H9 (cell line): ENCODE results near the gene AKIP1. TPM values are rescaled to one million over a fixed set of nuclear protein-coding genes. Genes with fewer than 3 reads are reported as not detected.
A peak's percentile ranks its signal among the peaks of the same experiment; 100 is the strongest.

Experiments
- DNase-seq: peaks from one replicate; pipeline ENCODE4 v3.0.0-alpha.2; 2017
- H2AFZ ChIP-seq: one replicate; pipeline ENCODE4 v1.6.1; 2013; ENCODE audit warnings: mild to moderate bottlenecking, low read length, control low read depth, moderate library complexity
- H2AK5ac ChIP-seq: 2 replicates; pipeline ENCODE4 v1.6.1; 2013; ENCODE audit warnings: low read length, control low read depth, mixed read lengths; ENCODE audit not compliant: insufficient read length
- H2BK120ac ChIP-seq: one replicate; pipeline ENCODE4 v1.6.1; 2013; ENCODE audit warnings: low read depth, mild to moderate bottlenecking, low read length, control low read depth, inconsistent platforms; ENCODE audit not compliant: poor library complexity, severe bottlenecking
- H2BK12ac ChIP-seq: 2 replicates; pipeline ENCODE4 v1.6.1; 2013; ENCODE audit warnings: low read length, control low read depth, mixed read lengths, low read depth; ENCODE audit not compliant: insufficient read length
- H2BK15ac ChIP-seq: 2 replicates; pipeline ENCODE4 v1.6.1; 2013; ENCODE audit warnings: low read depth, low read length, control low read depth
- H2BK20ac ChIP-seq: one replicate; pipeline ENCODE4 v1.6.1; 2013; ENCODE audit warnings: low read depth, mild to moderate bottlenecking, low read length, control low read depth, inconsistent platforms; ENCODE audit not compliant: poor library complexity, severe bottlenecking
- H2BK5ac ChIP-seq: 2 replicates; pipeline ENCODE4 v1.6.1; 2013; ENCODE audit warnings: low read length, control low read depth, mixed read lengths; ENCODE audit not compliant: insufficient read length
- H3K14ac ChIP-seq: 2 replicates; pipeline ENCODE4 v1.6.1; 2013; ENCODE audit warnings: low read length, control low read depth; ENCODE audit not compliant: insufficient read depth
- H3K18ac ChIP-seq: 2 replicates; pipeline ENCODE4 v1.6.1; 2013; ENCODE audit warnings: low read depth, mild to moderate bottlenecking, mixed read lengths, low read length, control low read depth; ENCODE audit not compliant: insufficient read length
- H3K23ac ChIP-seq: 2 replicates; pipeline ENCODE4 v1.6.1; 2013; ENCODE audit warnings: low read length, control low read depth, mixed read lengths, low read depth; ENCODE audit not compliant: insufficient read length
- H3K23me2 ChIP-seq: 2 replicates; pipeline ENCODE4 v1.6.1; 2013; ENCODE audit warnings: low read depth, mild to moderate bottlenecking, mixed read lengths, low read length, control low read depth; ENCODE audit not compliant: insufficient read length, poor library complexity, severe bottlenecking
- H3K27ac ChIP-seq: 2 replicates; pipeline ENCODE4 v1.5.1; 2013; ENCODE audit warnings: low read length, control low read depth, mixed read lengths, low read depth; ENCODE audit not compliant: insufficient read length
- H3K27me3 ChIP-seq: 2 replicates; pipeline ENCODE4 v1.6.1; 2013; ENCODE audit warnings: low read length, control low read depth, inconsistent platforms; ENCODE audit not compliant: insufficient read depth
- H3K4ac ChIP-seq: 2 replicates; pipeline ENCODE4 v1.6.1; 2013; ENCODE audit warnings: low read depth, mild to moderate bottlenecking, control low read depth, inconsistent platforms, low read length, moderate library complexity
- H3K4me1 ChIP-seq: 2 replicates; pipeline ENCODE4 v1.6.1; 2013; ENCODE audit warnings: low read length, control low read depth, inconsistent platforms; ENCODE audit not compliant: insufficient read depth
- H3K4me2 ChIP-seq: 2 replicates; pipeline ENCODE4 v1.6.1; 2013; ENCODE audit warnings: low read length, control low read depth, mixed read lengths; ENCODE audit not compliant: insufficient read length, insufficient read depth
- H3K56ac ChIP-seq: 2 replicates; pipeline ENCODE4 v1.6.1; 2013; ENCODE audit warnings: low read depth, mild to moderate bottlenecking, mixed read lengths, low read length, control low read depth; ENCODE audit not compliant: insufficient read length
- H3K79me1 ChIP-seq: 2 replicates; pipeline ENCODE4 v1.6.1; 2013; ENCODE audit warnings: low read depth, mild to moderate bottlenecking, moderate library complexity, low read length, control low read depth, inconsistent platforms; ENCODE audit not compliant: insufficient read depth, poor library complexity, severe bottlenecking
- H3K79me2 ChIP-seq: 2 replicates; pipeline ENCODE4 v1.6.1; 2013; ENCODE audit warnings: low read length, control low read depth, inconsistent platforms; ENCODE audit not compliant: insufficient read depth
- H3K9ac ChIP-seq: 2 replicates; pipeline ENCODE4 v1.6.1; 2013; ENCODE audit warnings: low read length, control low read depth, mixed read lengths; ENCODE audit not compliant: insufficient read length; ENCODE audit errors: extremely low read depth
- H3K9me3 ChIP-seq: one replicate; pipeline ENCODE4 v1.6.1; 2013; ENCODE audit warnings: low read depth, low read length, inconsistent platforms; ENCODE audit not compliant: control insufficient read depth
- H3T11ph ChIP-seq: one replicate; pipeline ENCODE4 v1.6.1; 2013; ENCODE audit warnings: mild to moderate bottlenecking, low read length, control low read depth, inconsistent platforms
- H4K20me1 ChIP-seq: one replicate; pipeline ENCODE4 v1.6.1; 2013; ENCODE audit not compliant: control insufficient read depth, insufficient read length, insufficient read depth
- H4K5ac ChIP-seq: 2 replicates; pipeline ENCODE4 v1.6.1; 2013; ENCODE audit warnings: low read depth, mild to moderate bottlenecking, mixed read lengths, low read length, control low read depth; ENCODE audit not compliant: insufficient read length
- H4K8ac ChIP-seq: replicated peaks from 2 replicates; pipeline ENCODE4 v1.6.1; 2013; ENCODE audit warnings: low read length, control low read depth, mixed read lengths, low read depth; ENCODE audit not compliant: insufficient read length
- H4K91ac ChIP-seq: 2 replicates; pipeline ENCODE4 v1.6.1; 2013; ENCODE audit warnings: low read depth, mild to moderate bottlenecking, moderate library complexity, mixed read lengths, low read length, control low read depth; ENCODE audit not compliant: insufficient read length
- H3K27ac Mint-ChIP-seq, 3 experiments: 2 replicates in 2 of 3; 3 replicates in 1 of 3; pipeline ENCODE4 v1.8.0; 2020 to 2021; ENCODE audit warnings: mixed read lengths in 3 of 3, mild to moderate bottlenecking in 1 of 3, moderate library complexity in 1 of 3
- H3K27me3 Mint-ChIP-seq: 2 replicates; pipeline ENCODE4 v1.8.0; 2021; ENCODE audit warnings: low read depth, mild to moderate bottlenecking, moderate library complexity, mixed read lengths
- H3K36me3 Mint-ChIP-seq, 3 experiments: 2 replicates in 2 of 3; 3 replicates in 1 of 3; pipeline ENCODE4 v1.8.0; 2020 to 2021; ENCODE audit warnings: low read depth in 3 of 3, mixed read lengths in 3 of 3; ENCODE audit not compliant: insufficient read depth in 1 of 3
- H3K4me1 Mint-ChIP-seq, 2 experiments: 2 replicates each; pipeline ENCODE4 v1.8.0; 2020; ENCODE audit warnings: mixed read lengths in 2 of 2
- H3K4me3 Mint-ChIP-seq, 2 experiments: 2 replicates in 1 of 2; 3 replicates in 1 of 2; pipeline ENCODE4 v1.8.0; 2020 to 2021; ENCODE audit warnings: mild to moderate bottlenecking in 2 of 2, mixed read lengths in 2 of 2, moderate library complexity in 1 of 2
- H3K9me3 Mint-ChIP-seq, 2 experiments: 2 replicates in 1 of 2; 3 replicates in 1 of 2; pipeline ENCODE4 v1.8.0; 2020; ENCODE audit warnings: mild to moderate bottlenecking in 2 of 2, mixed read lengths in 2 of 2, moderate library complexity in 1 of 2
- CTCF ChIP-seq: fragments of 200-600 bp; sonication (generic); conservative IDR thresholded peaks from 3 replicates; pipeline ENCODE4 v1.8.0; 2021; ENCODE audit warnings: antibody characterized with exemption, mild to moderate bottlenecking
- WGBS: extraction: QIAGEN DNeasy Blood & Tissue Kit; methylation state at CpG from one replicate; pipeline ENCODE4 v1.1.7; 2013; ENCODE audit warnings: missing lambda C conversion rate, low lambda C conversion rate, mixed read lengths; ENCODE audit not compliant: insufficient read length; ENCODE audit errors: extremely low coverage; 5-methylcytosine and 5-hydroxymethylcytosine counted together
- long read RNA-seq: library from polyadenylated mRNA; unstranded; transcript quantifications from one replicate; pipeline ENCODE4 v2.0.0, GENCODE V29; 2020
- total RNA-seq: library from RNA; stranded (reverse); gene quantifications from 2 replicates; pipeline ENCODE4 v1.2.1, GENCODE V29; 2021

The AKIP1 gene, protein sequence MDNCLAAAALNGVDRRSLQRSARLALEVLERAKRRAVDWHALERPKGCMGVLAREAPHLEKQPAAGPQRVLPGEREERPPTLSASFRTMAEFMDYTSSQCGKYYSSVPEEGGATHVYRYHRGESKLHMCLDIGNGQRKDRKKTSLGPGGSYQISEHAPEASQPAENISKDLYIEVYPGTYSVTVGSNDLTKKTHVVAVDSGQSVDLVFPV
- 21.0 and 22.3 TPM in 2 replicates for total RNA-seq
- long read RNA-seq, transcript AKIP1-204 (4 exons, 1,084 nt), result major isoform, 16 of 60 reads
- long read RNA-seq, transcript AKIP1-210 (5 exons, 1,022 nt), result minor isoform, 12 of 60 reads
- long read RNA-seq, transcript AKIP1-203 (6 exons, 1,327 nt), result minor isoform, 12 of 60 reads
- long read RNA-seq, transcript AKIP1-201 (5 exons, 1,247 nt), result minor isoform, 5 of 60 reads
- long read RNA-seq, partial matches to known transcripts, result 4 of 60 reads
- long read RNA-seq, other reads (novel, unspliced or antisense), result 8 of 60 reads

DNA sequence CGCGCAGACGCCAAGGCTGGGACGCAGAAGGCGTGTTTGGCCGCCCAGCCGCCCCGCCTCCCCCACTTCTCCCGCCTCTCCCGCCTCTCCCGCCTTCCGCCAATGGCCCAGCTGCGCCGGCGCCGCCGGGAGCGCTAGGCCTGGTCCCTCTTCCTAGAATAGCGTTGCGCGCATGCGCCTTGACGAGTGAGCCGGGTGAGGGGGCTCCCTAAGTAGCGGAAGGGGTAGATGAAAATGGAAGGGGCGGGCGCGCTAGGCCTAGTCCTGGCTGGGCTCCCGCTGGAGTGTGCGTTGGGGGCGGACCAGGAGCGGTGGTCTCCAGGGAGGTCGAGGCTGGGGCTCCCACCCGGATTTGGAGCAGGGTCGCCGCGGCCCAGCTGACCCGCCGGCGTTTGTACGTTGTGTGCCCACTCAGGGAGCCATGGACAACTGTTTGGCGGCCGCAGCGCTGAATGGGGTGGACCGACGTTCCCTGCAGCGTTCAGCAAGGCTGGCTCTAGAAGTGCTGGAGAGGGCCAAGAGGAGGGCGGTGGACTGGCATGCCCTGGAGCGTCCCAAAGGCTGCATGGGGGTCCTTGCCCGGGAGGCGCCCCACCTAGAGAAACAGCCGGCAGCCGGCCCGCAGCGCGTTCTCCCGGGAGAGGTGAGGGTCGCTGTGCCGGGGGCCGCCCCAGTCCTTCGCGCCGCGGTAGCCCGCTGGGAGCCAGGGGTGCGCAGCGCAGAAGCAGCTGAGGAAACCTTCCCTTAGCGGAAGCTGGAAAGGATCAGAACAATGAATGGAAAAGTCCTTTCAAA, at the start of gene AKIP1:
Gene AKIP1, plus strand, starts transcription at position 161 of the 795 bp plus-strand sequence. Its CDS starts 261 bp downstream, at position 422.
- H4K91ac ChIP-seq, result no peak within 1 kb of the TSS
- H2BK12ac ChIP-seq, result no peak within 1 kb of the TSS
- peak within 1 kb of the TSS; percentile 62 for H3K14ac ChIP-seq
- peak; percentile 98 for DNase-seq
- peaks cover 6% of the 10 kb centered on the region for H3K23me2 ChIP-seq
- H2BK5ac ChIP-seq, result no peak within 1 kb of the TSS
- H3K4me2 ChIP-seq, result peak within 1 kb of the TSS; percentile 83
- Mint-ChIP-seq H3K27ac (peak within 1 kb of the TSS; percentile 78 to 98 (median 87); a peak in 4 of 7 replicates), H3K9me3 (no peaks in the 10 kb centered on the region), H3K27me3 (peaks cover 30% of the 10 kb centered on the region), H3K36me3 (peaks cover 7 to 21% (median 14%) of the 10 kb centered on the region in 3 experiments), H3K4me1 (peaks cover 21 to 26% of the 10 kb centered on the region in 2 experiments), H3K4me3 (peak within 1 kb of the TSS; percentile 82 to 93)
- H3K4me1 ChIP-seq, result peaks cover 4% of the 10 kb centered on the region; the same call in 1 of the 2 replicates
- H3K79me2 ChIP-seq, result no peaks in the 10 kb centered on the region; the same call in 1 of the 2 replicates
- no peak within 1 kb of the TSS for H3T11ph ChIP-seq
- H3K27ac ChIP-seq, result no peak within 1 kb of the TSS
- no peak within 1 kb of the TSS for H2AK5ac ChIP-seq
- TF ChIP-seq CTCF, result no peak
- no peaks in the 10 kb centered on the region for H3K79me1 ChIP-seq
- peak within 1 kb of the TSS; percentile 43 for H3K9ac ChIP-seq
- H3K27me3 ChIP-seq, result no peaks in the 10 kb centered on the region; the same call in 1 of the 2 replicates
- WGBS, result no CpG with 5 or more reads among the region's 68 CpGs
- H2BK120ac ChIP-seq, result no peak within 1 kb of the TSS
- no peak within 1 kb of the TSS for H3K56ac ChIP-seq
- no peak within 1 kb of the TSS for H4K5ac ChIP-seq
- no peak within 1 kb of the TSS for H4K8ac ChIP-seq
- H3K4ac ChIP-seq, result no peak within 1 kb of the TSS
- H3K18ac ChIP-seq, result no peak within 1 kb of the TSS
- no peak within 1 kb of the TSS for H3K23ac ChIP-seq
- no peak within 1 kb of the TSS for H2BK15ac ChIP-seq
- no peak within 1 kb of the TSS for H2BK20ac ChIP-seq
- H2AFZ ChIP-seq, result no peak within 1 kb of the TSS
- H4K20me1 ChIP-seq, result no peaks in the 10 kb centered on the region
- no peaks in the 10 kb centered on the region for H3K9me3 ChIP-seq
